Measurements from ENCODE around the gene MAML1. TPM values are rescaled to one million over a fixed set of nuclear protein-coding genes. Genes with fewer than 3 reads are reported as not detected.

The MAML1 gene
- total RNA-seq, 2 experiments from 2014 or later = 24.1 to 24.2 TPM

- no peak for DNase-seq
- no peak overlapping the region for H3K27ac Mint-ChIP-seq
- peaks cover 6% of the 10 kb centered on the region for H3K27me3 Mint-ChIP-seq
- H3K4me3 Mint-ChIP-seq = no peak overlapping the region
- peaks cover 22% of the 10 kb centered on the region for H3K36me3 Mint-ChIP-seq
- H3K4me1 Mint-ChIP-seq = peaks cover 21% of the 10 kb centered on the region
- no peaks in the 10 kb centered on the region for H3K9me3 Mint-ChIP-seq
Observed at GRCh38 chr5:179815491-179816249, 83.0 kb downstream of the MAML1 start.

- Mint-ChIP-seq H3K36me3 (peaks cover 15% of the 10 kb centered on the region), H3K9me3 (no peaks in the 10 kb centered on the region), H3K4me1 (peaks cover 21% of the 10 kb centered on the region), H3K4me3 (no peak overlapping the region), H3K27ac (no peak overlapping the region), H3K27me3 (peaks cover 6% of the 10 kb centered on the region)
- no peak for DNase-seq
Observed at GRCh38 chr5:179816401-179816795, 83.8 kb downstream of the MAML1 start.

GRCh38 chr5:179816796-179817469 is 84.3 kb downstream of the MAML1 start:
- Mint-ChIP-seq H3K27me3 (peaks cover 6% of the 10 kb centered on the region), H3K36me3 (peaks cover 11% of the 10 kb centered on the region), H3K9me3 (no peaks in the 10 kb centered on the region), H3K4me3 (peak overlapping the region; percentile 18), H3K4me1 (peaks cover 21% of the 10 kb centered on the region), H3K27ac (no peak overlapping the region)
- DNase-seq = no peak

- Mint-ChIP-seq H3K4me3 (peak overlapping the region; percentile 18), H3K27ac (no peak overlapping the region), H3K4me1 (peaks cover 26% of the 10 kb centered on the region), H3K36me3 (peaks cover 12% of the 10 kb centered on the region), H3K27me3 (peaks cover 6% of the 10 kb centered on the region), H3K9me3 (no peaks in the 10 kb centered on the region)
- no peak for DNase-seq
Observed at GRCh38 chr5:179817470-179817840, 84.8 kb downstream of the MAML1 start.

GRCh38 chr5:179817890-179818745 is 85.5 kb downstream of the MAML1 start:
- Mint-ChIP-seq H3K27ac (peak overlapping the region; percentile 81), H3K27me3 (peaks cover 6% of the 10 kb centered on the region), H3K36me3 (peaks cover 13% of the 10 kb centered on the region), H3K9me3 (no peaks in the 10 kb centered on the region), H3K4me3 (peak overlapping the region; percentile 76), H3K4me1 (peaks cover 32% of the 10 kb centered on the region)
- DNase-seq = no peak

GRCh38 chr5:179818746-179819295 is 86.2 kb downstream of the MAML1 start:
- Mint-ChIP-seq H3K9me3 (no peaks in the 10 kb centered on the region), H3K27me3 (peaks cover 6% of the 10 kb centered on the region), H3K27ac (peak overlapping the region; percentile 91), H3K36me3 (peaks cover 17% of the 10 kb centered on the region), H3K4me3 (peak overlapping the region; percentile 76), H3K4me1 (peaks cover 36% of the 10 kb centered on the region)
- DNase-seq = peak; percentile 93

- peaks cover 36% of the 10 kb centered on the region for H3K4me1 Mint-ChIP-seq
- peak overlapping the region; percentile 77 for H3K4me3 Mint-ChIP-seq
- peak overlapping the region; percentile 91 for H3K27ac Mint-ChIP-seq
- peaks cover 6% of the 10 kb centered on the region for H3K27me3 Mint-ChIP-seq
- peaks cover 17% of the 10 kb centered on the region for H3K36me3 Mint-ChIP-seq
- peak; percentile 66 for DNase-seq
- no peaks in the 10 kb centered on the region for H3K9me3 Mint-ChIP-seq
Observed at GRCh38 chr5:179819296-179820126, 86.9 kb downstream of the MAML1 start.

- H3K27me3 Mint-ChIP-seq = peaks cover 6% of the 10 kb centered on the region
- no peaks in the 10 kb centered on the region for H3K9me3 Mint-ChIP-seq
- peak overlapping the region; percentile 77 for H3K4me3 Mint-ChIP-seq
- peak overlapping the region; percentile 91 for H3K27ac Mint-ChIP-seq
- no peak for DNase-seq
- peaks cover 42% of the 10 kb centered on the region for H3K4me1 Mint-ChIP-seq
- H3K36me3 Mint-ChIP-seq = peaks cover 20% of the 10 kb centered on the region
Observed at GRCh38 chr5:179820127-179820482, 87.5 kb downstream of the MAML1 start.

GRCh38 chr5:179820483-179821297 is 88.1 kb downstream of the MAML1 start, which contains the start of gene SQSTM1:
TSS of gene SQSTM1 (plus strand) at chr5:179820905. CDS start at chr5:179820937, 32 bp downstream.
- Mint-ChIP-seq H3K4me1 (peaks cover 42% of the 10 kb centered on the region), H3K27ac (peak within 1 kb of the TSS; percentile 91), H3K9me3 (no peaks in the 10 kb centered on the region)

GRCh38 chr5:179821298-179822058 is 88.9 kb downstream of the MAML1 start:
- peaks cover 42% of the 10 kb centered on the region for H3K4me1 Mint-ChIP-seq
- peaks cover 6% of the 10 kb centered on the region for H3K27me3 Mint-ChIP-seq
- peaks cover 14% of the 10 kb centered on the region for H3K36me3 Mint-ChIP-seq

More at GRCh38 chr5:179820483-179821297, 88.1 kb downstream of the MAML1 start, which contains the start of gene SQSTM1:
- Mint-ChIP-seq H3K27me3 (peaks cover 6% of the 10 kb centered on the region), H3K4me3 (peak within 1 kb of the TSS; percentile 89), H3K36me3 (peaks cover 17% of the 10 kb centered on the region)
- peak; percentile 85 for DNase-seq

GRCh38 chr5:179822059-179822432 is 89.4 kb downstream of the MAML1 start:
- no peak for DNase-seq
- Mint-ChIP-seq H3K4me1 (peaks cover 47% of the 10 kb centered on the region), H3K36me3 (peaks cover 17% of the 10 kb centered on the region)

More at GRCh38 chr5:179821298-179822058, 88.9 kb downstream of the MAML1 start:
- peak overlapping the region; percentile 89 for H3K4me3 Mint-ChIP-seq
- H3K9me3 Mint-ChIP-seq = no peaks in the 10 kb centered on the region
- peak; percentile 85 for DNase-seq
- H3K27ac Mint-ChIP-seq = peak overlapping the region; percentile 90

GRCh38 chr5:179822444-179822990 is 89.9 kb downstream of the MAML1 start:
- peak overlapping the region; percentile 31 for H3K27ac Mint-ChIP-seq
- H3K4me3 Mint-ChIP-seq = peak overlapping the region; percentile 89
- H3K9me3 Mint-ChIP-seq = no peaks in the 10 kb centered on the region
- peaks cover 49% of the 10 kb centered on the region for H3K4me1 Mint-ChIP-seq
- H3K36me3 Mint-ChIP-seq = peaks cover 18% of the 10 kb centered on the region
- no peak for DNase-seq
- H3K27me3 Mint-ChIP-seq = peaks cover 3% of the 10 kb centered on the region

More at GRCh38 chr5:179822059-179822432, 89.4 kb downstream of the MAML1 start:
- peak overlapping the region; percentile 90 for H3K27ac Mint-ChIP-seq
- H3K9me3 Mint-ChIP-seq = no peaks in the 10 kb centered on the region
- H3K4me3 Mint-ChIP-seq = peak overlapping the region; percentile 89
- H3K27me3 Mint-ChIP-seq = peaks cover 6% of the 10 kb centered on the region
